ENCODE data around the gene PDE8B.

- TF ChIP-seq CTCF (IDR thresholded peaks at IDR 0.05), result no peak
- TF ChIP-seq POLR2A (IDR thresholded peaks at IDR 0.05), result no peak
- no peak for TF ChIP-seq POLR2AphosphoS5 (IDR thresholded peaks at IDR 0.05)
Observed at GRCh38 chr5:77309140-77309539, 98.7 kb downstream of the PDE8B start.
